ENCODE results near the gene PPP6C. TPM values are rescaled to one million over a fixed set of nuclear protein-coding genes. Genes with fewer than 3 reads are reported as not detected.

The PPP6C gene
- total and polyA plus RNA-seq, 2 of the 13 experiments (the other 11 are each of a cell fraction or from before 2014, with no cell fraction given), result 18.5 to 20.9 TPM

DNA sequence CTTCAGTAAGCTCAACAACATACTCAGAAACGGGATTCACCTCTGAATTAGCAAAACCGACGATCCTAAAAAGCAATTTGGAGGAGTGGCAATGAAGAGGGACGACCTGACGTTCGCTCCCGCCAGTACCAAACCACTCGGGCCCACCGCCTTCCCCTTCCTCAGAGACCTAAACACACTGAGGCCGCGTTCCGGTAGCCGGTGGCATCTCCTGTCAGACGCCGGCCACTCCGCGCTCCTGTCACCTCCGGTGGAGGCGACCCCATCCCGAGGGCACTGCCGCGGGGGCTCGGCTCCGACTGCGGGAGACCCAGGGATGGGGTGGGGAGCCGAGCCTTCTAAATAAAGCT, 617 bp downstream of the PPP6C start (continued):
- TF ChIP-seq, protein P1, sequence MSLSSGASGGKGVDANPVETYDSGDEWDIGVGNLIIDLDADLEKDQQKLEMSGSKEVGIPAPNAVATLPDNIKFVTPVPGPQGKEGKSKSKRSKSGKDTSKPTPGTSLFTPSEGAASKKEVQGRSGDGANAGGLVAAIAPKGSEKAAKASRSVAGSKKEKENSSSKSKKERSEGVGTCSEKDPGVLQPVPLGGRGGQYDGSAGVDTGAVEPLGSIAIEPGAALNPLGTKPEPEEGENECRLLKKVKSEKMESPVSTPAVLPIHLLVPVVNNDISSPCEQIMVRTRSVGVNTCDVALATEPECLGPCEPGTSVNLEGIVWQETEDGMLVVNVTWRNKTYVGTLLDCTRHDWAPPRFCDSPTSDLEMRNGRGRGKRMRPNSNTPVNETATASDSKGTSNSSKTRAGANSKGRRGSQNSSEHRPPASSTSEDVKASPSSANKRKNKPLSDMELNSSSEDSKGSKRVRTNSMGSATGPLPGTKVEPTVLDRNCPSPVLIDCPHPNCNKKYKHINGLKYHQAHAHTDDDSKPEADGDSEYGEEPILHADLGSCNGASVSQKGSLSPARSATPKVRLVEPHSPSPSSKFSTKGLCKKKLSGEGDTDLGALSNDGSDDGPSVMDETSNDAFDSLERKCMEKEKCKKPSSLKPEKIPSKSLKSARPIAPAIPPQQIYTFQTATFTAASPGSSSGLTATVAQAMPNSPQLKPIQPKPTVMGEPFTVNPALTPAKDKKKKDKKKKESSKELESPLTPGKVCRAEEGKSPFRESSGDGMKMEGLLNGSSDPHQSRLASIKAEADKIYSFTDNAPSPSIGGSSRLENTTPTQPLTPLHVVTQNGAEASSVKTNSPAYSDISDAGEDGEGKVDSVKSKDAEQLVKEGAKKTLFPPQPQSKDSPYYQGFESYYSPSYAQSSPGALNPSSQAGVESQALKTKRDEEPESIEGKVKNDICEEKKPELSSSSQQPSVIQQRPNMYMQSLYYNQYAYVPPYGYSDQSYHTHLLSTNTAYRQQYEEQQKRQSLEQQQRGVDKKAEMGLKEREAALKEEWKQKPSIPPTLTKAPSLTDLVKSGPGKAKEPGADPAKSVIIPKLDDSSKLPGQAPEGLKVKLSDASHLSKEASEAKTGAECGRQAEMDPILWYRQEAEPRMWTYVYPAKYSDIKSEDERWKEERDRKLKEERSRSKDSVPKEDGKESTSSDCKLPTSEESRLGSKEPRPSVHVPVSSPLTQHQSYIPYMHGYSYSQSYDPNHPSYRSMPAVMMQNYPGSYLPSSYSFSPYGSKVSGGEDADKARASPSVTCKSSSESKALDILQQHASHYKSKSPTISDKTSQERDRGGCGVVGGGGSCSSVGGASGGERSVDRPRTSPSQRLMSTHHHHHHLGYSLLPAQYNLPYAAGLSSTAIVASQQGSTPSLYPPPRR (CRISPR knock-in tag; IDR thresholded peaks at IDR 0.05; ENCODE audit: borderline replicate concordance), result 0 out of 2 replicates have a peak, but pooled peaks have one; percentile 14
- TF ChIP-seq, protein P2, sequence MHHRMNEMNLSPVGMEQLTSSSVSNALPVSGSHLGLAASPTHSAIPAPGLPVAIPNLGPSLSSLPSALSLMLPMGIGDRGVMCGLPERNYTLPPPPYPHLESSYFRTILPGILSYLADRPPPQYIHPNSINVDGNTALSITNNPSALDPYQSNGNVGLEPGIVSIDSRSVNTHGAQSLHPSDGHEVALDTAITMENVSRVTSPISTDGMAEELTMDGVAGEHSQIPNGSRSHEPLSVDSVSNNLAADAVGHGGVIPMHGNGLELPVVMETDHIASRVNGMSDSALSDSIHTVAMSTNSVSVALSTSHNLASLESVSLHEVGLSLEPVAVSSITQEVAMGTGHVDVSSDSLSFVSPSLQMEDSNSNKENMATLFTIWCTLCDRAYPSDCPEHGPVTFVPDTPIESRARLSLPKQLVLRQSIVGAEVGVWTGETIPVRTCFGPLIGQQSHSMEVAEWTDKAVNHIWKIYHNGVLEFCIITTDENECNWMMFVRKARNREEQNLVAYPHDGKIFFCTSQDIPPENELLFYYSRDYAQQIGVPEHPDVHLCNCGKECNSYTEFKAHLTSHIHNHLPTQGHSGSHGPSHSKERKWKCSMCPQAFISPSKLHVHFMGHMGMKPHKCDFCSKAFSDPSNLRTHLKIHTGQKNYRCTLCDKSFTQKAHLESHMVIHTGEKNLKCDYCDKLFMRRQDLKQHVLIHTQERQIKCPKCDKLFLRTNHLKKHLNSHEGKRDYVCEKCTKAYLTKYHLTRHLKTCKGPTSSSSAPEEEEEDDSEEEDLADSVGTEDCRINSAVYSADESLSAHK (CRISPR knock-in tag; IDR thresholded peaks at IDR 0.05; ENCODE audit: borderline replicate concordance), result no peak
- TF ChIP-seq ZNF558 (CRISPR knock-in tag; IDR thresholded peaks at IDR 0.05; ENCODE audit: borderline replicate concordance) (no peak), MYC (CRISPR knock-in tag; IDR thresholded peaks at IDR 0.05; ENCODE audit: borderline replicate concordance) (no peak), MED1 (CRISPR knock-in tag; IDR thresholded peaks at IDR 0.05) (no peak), ZNF230 (CRISPR knock-in tag; IDR thresholded peaks at IDR 0.05) (peak; percentile 16; the same call in 1 of the 2 replicates), ISL2 (CRISPR knock-in tag; IDR thresholded peaks at IDR 0.05) (0 out of 2 replicates have a peak, but pooled peaks have one; percentile 4), ZNF75D (CRISPR knock-in tag; IDR thresholded peaks at IDR 0.05; ENCODE audit: borderline replicate concordance) (no peak), ZNF709 (CRISPR knock-in tag; IDR thresholded peaks at IDR 0.05) (0 out of 2 replicates have a peak, but pooled peaks have one; percentile 15), ZNF207 (IDR thresholded peaks at IDR 0.05; ENCODE audit: borderline replicate concordance) (no peak), ZNF17 (CRISPR knock-in tag; IDR thresholded peaks at IDR 0.05) (no peak), ETV6 (CRISPR knock-in tag; conservative IDR thresholded peaks at IDR 0.05) (0 out of 2 replicates have a peak, but pooled peaks have one; percentile 53), ATF7 (IDR thresholded peaks at IDR 0.05) (no peak), ATF7 (CRISPR knock-in tag; IDR thresholded peaks at IDR 0.05) (no peak), KDM4B (CRISPR knock-in tag; IDR thresholded peaks at IDR 0.05) (0 out of 2 replicates have a peak, but pooled peaks have one; percentile 5), ZNF335 (CRISPR knock-in tag; IDR thresholded peaks at IDR 0.05) (no peak), CEBPG (CRISPR knock-in tag; IDR thresholded peaks at IDR 0.05) (no peak), ZNF747 (CRISPR knock-in tag; IDR thresholded peaks at IDR 0.05; ENCODE audit: borderline replicate concordance) (no peak), NCOR1 (IDR thresholded peaks at IDR 0.05; ENCODE audit: borderline replicate concordance, low read length) (no peak), KLF9 (CRISPR knock-in tag; IDR thresholded peaks at IDR 0.05; ENCODE audit: low read depth) (no peak), TAF1 (CRISPR knock-in tag; IDR thresholded peaks at IDR 0.05) (no peak)
- TF ChIP-seq, protein P3, sequence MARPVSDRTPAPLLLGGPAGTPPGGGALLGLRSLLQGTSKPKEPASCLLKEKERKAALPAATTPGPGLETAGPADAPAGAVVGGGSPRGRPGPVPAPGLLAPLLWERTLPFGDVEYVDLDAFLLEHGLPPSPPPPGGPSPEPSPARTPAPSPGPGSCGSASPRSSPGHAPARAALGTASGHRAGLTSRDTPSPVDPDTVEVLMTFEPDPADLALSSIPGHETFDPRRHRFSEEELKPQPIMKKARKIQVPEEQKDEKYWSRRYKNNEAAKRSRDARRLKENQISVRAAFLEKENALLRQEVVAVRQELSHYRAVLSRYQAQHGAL (CRISPR knock-in tag; IDR thresholded peaks at IDR 0.05; ENCODE audit: not compliant biosample characterization), result no peak
